Mucosa of rectum (tissue), 2 donors: ENCODE measurements around the gene TMEM203.

ENCODE experiments used
- H3K27ac ChIP-seq, 2 donors: one replicate each; pipeline ENCODE4 v1.7.0; 2013; ENCODE audit warnings: inconsistent platforms in 2 of 2, low read depth in 2 of 2, low read length in 2 of 2
- H3K27me3 ChIP-seq, 2 donors: one replicate each; pipeline ENCODE4 v1.7.0; 2013; ENCODE audit warnings: low read length in 2 of 2; ENCODE audit not compliant: control insufficient read depth in 2 of 2, insufficient read depth in 2 of 2
- H3K36me3 ChIP-seq, 2 donors: one replicate each; pipeline ENCODE4 v1.7.0; 2013; ENCODE audit warnings: low read length in 2 of 2; ENCODE audit not compliant: control insufficient read depth in 2 of 2, insufficient read depth in 2 of 2
- H3K4me1 ChIP-seq, 2 donors: one replicate each; pipeline ENCODE4 v1.7.0; 2013; ENCODE audit warnings: low read length in 2 of 2, mild to moderate bottlenecking in 1 of 2; ENCODE audit not compliant: control insufficient read depth in 2 of 2, insufficient read depth in 2 of 2
- H3K4me3 ChIP-seq, 2 donors: one replicate each; pipeline ENCODE4 v1.7.0; 2013; ENCODE audit warnings: low read length in 2 of 2
- H3K9ac ChIP-seq, 2 donors: one replicate each; pipeline ENCODE4 v1.7.0; 2013; ENCODE audit warnings: low read length in 2 of 2, low read depth in 1 of 2, mild to moderate bottlenecking in 1 of 2
- H3K9me3 ChIP-seq, 2 donors: one replicate each; pipeline ENCODE4 v1.7.0; 2013; ENCODE audit warnings: low read length in 2 of 2; ENCODE audit not compliant: control insufficient read depth in 2 of 2
- donor health status: healthy.
- donor health status: Normal muscosa, but diverticular disease.

Gene TMEM203, protein sequence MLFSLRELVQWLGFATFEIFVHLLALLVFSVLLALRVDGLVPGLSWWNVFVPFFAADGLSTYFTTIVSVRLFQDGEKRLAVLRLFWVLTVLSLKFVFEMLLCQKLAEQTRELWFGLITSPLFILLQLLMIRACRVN

DNA sequence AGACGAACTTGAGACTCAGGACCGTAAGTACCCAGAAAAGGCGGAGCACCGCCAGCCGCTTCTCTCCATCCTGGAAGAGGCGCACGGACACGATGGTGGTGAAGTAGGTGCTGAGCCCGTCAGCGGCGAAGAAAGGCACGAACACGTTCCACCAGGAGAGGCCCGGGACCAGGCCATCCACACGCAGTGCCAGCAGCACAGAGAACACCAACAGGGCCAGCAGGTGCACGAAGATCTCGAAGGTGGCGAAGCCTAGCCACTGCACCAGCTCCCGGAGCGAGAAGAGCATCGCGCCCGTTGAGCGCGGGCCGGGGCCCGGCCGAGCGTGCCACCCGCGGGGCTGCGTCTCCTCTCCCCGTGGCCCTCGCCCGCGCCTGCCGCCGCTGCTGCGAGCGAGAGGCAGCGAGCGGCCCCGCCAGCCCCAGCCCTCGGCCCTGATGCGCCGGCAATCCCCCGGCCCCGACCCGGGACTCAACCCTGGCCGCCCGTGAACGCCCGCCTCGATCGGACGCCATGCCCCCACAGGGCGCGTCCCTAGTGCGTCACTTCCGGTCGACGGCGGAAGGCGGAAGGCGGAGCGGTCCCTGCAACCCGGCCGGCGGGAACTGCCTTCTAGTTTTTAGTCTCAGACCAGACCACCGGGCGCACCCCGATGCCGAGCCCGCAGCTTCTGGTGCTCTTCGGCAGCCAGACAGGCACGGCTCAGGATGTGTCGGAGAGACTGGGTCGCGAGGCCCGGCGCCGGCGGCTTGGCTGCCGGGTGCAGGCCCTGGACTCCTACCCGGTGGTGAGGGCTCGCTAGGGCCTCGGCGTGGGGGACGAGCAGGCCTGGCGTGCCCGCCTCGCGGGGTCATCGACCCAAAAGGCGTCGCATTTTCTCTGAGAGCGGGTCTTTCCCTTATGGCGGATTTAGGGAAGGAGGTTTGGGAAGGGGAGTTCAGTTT is at the start of gene TMEM203, which contains the start of gene NDOR1:
Gene TMEM203, minus strand, starts transcription at position 523 of the 944 bp plus-strand sequence. Its CDS starts 234 bp downstream, at position 289.
Gene NDOR1, plus strand, starts transcription at position 575 of the 944 bp plus-strand sequence. Its CDS starts 78 bp downstream, at position 653.
- Histone ChIP-seq H3K9me3 (no peaks in the 10 kb centered on the region), H3K9ac (peak within 1 kb of the TSS; percentile 88 to 93), H3K27ac (peak within 1 kb of the TSS; percentile 57 to 83), H3K4me3 (peak within 1 kb of the TSS; percentile 90 to 98), H3K4me1 (peaks cover 37 to 38% of the 10 kb centered on the region in 2 donors), H3K36me3 (no peaks in the 10 kb centered on the region), H3K27me3 (no peaks in the 10 kb centered on the region)

DNA sequence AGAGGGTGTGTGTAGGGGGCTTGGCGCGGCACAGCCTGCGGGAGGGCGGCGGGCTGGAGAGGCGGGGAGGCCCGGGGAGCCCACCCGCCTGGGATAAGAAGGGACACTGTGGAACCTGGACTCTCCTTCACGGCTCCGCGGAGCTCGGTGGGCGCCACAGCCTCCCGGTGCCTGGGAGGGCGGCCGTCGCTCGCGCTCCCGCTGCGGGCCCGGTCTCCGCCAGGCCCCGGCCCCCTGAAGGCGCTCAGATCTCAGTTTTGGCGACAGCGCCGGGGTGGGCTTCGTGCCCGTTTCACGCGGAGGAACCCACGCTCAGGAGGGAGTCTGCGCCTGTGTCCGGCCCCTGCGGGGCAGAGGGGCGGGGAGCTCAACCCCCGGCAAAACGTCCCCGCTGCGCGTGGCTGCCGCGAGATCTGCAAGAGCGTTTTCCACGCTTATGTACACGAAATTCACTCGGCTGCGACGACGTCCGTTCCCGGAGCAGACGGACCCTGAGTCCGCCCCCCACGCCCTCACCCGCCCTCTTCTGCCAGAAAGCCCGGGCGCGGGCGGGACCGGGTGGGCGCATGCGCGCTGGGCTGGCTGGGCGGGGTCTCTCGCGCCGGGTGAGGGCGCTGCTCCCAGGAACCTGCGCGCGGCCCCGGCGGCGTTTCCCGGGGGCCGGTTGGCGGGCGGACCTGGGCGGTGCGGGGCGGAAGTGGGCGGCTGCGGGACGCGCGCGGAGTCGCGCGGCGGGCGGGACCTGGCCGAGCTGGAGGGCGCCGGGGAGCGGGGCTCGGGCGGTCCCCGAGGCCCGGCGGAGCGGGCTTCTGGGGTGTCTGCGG is 49.4 kb upstream of the TMEM203 start, which contains the start of gene NELFB:
Gene NELFB, plus strand, starts transcription at position 704 of the 824 bp plus-strand sequence.
- Histone ChIP-seq H3K4me3 (peak within 1 kb of the TSS; percentile 68 to 87), H3K27ac (peak within 1 kb of the TSS; percentile 66 to 81), H3K9ac (peak within 1 kb of the TSS; percentile 77 to 89), H3K36me3 (peaks cover 12 to 17% of the 10 kb centered on the region in 2 donors), H3K9me3 (no peaks in the 10 kb centered on the region), H3K27me3 (no peaks in the 10 kb centered on the region), H3K4me1 (peaks cover 21 to 22% of the 10 kb centered on the region in 2 donors)

GRCh38 chr9:137253717-137254623 is 48.5 kb upstream of the TMEM203 start:
- H3K27me3 ChIP-seq: no peaks in the 10 kb centered on the region
- H3K9me3 ChIP-seq: no peaks in the 10 kb centered on the region
- H3K4me1 ChIP-seq: peaks cover 21 to 22% of the 10 kb centered on the region in 2 donors
- H3K27ac ChIP-seq: peak overlapping the region; percentile 52 to 80
- H3K9ac ChIP-seq: peak overlapping the region; percentile 77 to 89
- peaks cover 8 to 13% of the 10 kb centered on the region in 2 donors for H3K36me3 ChIP-seq
- H3K4me3 ChIP-seq: peak overlapping the region; percentile 68 to 83

GRCh38 chr9:137252555-137253506 is 47.4 kb upstream of the TMEM203 start:
- Histone ChIP-seq H3K9ac (no peak overlapping the region), H3K9me3 (no peaks in the 10 kb centered on the region), H3K27me3 (no peaks in the 10 kb centered on the region), H3K4me3 (no peak overlapping the region), H3K4me1 (peaks cover 21 to 22% of the 10 kb centered on the region in 2 donors), H3K27ac (no peak overlapping the region), H3K36me3 (peaks cover 5 to 9% of the 10 kb centered on the region in 2 donors)

DNA sequence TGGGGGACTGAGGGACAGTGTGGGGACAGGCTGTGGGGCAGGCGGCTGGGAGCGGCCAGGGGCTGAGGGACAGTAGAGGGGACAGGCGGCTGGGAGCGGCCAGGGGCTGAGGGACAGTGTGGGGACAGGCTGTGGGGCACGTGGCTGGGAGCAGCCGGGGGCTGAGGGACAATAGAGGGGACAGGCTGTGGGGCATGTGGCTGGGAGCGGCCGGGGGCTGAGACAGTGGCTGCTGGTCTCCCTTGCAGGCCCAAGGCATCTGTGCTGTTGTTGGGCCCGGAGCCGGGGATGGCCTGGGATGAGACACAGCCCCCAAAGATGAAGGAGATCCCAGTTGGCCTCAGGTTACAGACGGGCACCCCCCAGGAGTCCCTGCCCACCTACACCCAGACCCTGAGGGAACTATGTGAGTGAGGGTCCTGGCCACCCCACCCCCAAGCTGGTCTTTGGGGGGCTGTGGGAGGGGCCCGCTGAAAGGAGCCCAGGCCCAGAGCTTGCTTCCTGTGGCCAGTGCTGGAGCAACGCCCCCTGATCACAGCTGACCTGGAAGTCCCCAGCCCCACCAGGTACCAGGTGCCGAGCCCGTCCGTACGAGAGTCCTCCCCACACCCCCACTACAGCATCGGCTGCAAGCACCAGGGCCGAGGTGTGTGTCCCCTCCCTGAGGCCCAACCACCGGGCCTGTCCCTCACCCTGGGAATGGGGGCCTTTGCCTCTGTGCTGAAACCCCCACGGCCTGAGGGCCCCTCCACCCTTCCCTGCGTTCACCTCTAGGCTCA is 46.2 kb upstream of the TMEM203 start:
- H3K4me1 ChIP-seq: peaks cover 18% of the 10 kb centered on the region in 2 donors
- peaks cover 5% of the 10 kb centered on the region in 2 donors for H3K36me3 ChIP-seq
- no peak overlapping the region for H3K4me3 ChIP-seq
- H3K9ac ChIP-seq: no peak overlapping the region
- no peak overlapping the region for H3K27ac ChIP-seq
- H3K27me3 ChIP-seq: no peaks in the 10 kb centered on the region
- no peaks in the 10 kb centered on the region for H3K9me3 ChIP-seq

DNA sequence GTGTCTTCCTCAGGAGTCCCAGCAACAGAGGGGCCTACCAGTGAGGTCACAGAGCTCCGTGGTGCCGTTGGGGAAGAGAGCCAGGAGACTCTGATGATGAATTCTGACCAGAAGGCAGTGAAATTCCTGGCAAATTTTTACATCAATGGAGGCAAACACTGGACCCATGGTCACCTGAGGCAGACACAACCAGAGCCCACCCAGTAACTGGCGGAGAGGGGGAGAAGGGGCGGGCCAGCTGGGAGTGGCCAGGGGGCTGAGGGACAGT is 45.7 kb upstream of the TMEM203 start, which contains the start of gene STPG3:
Gene STPG3, plus strand, starts transcription at position 93 of the 268 bp plus-strand sequence. Its CDS starts 1 bp downstream, at position 94.
- no peaks in the 10 kb centered on the region for H3K9me3 ChIP-seq
- peaks cover 0 to 1% of the 10 kb centered on the region in 2 donors for H3K36me3 ChIP-seq
- no peak within 1 kb of the TSS for H3K27ac ChIP-seq
- peaks cover 12 to 13% of the 10 kb centered on the region in 2 donors for H3K4me1 ChIP-seq
- no peaks in the 10 kb centered on the region for H3K27me3 ChIP-seq
- no peak within 1 kb of the TSS for H3K9ac ChIP-seq
- no peak within 1 kb of the TSS for H3K4me3 ChIP-seq

GRCh38 chr9:137250329-137251193 is 45.1 kb upstream of the TMEM203 start:
- Histone ChIP-seq H3K27me3 (no peaks in the 10 kb centered on the region), H3K27ac (no peak overlapping the region), H3K9ac (no peak overlapping the region), H3K36me3 (no peaks in the 10 kb centered on the region), H3K4me1 (peaks cover 8 to 9% of the 10 kb centered on the region in 2 donors), H3K4me3 (no peak overlapping the region), H3K9me3 (no peaks in the 10 kb centered on the region)

GRCh38 chr9:137247916-137248175 is 42.4 kb upstream of the TMEM203 start:
- H3K9ac ChIP-seq: no peak overlapping the region
- H3K9me3 ChIP-seq: no peaks in the 10 kb centered on the region
- no peak overlapping the region for H3K4me3 ChIP-seq
- peaks cover 10 to 11% of the 10 kb centered on the region in 2 donors for H3K36me3 ChIP-seq
- peaks cover 11 to 15% of the 10 kb centered on the region in 2 donors for H3K4me1 ChIP-seq
- no peak overlapping the region for H3K27ac ChIP-seq
- H3K27me3 ChIP-seq: no peaks in the 10 kb centered on the region
